ENCODE results near the gene TMEM184B. TPM values are rescaled to one million over a fixed set of nuclear protein-coding genes. Genes with fewer than 3 reads are reported as not detected.
A peak's percentile ranks its signal among the peaks of the same experiment; 100 is the strongest.

The TMEM184B gene
- total RNA-seq, 2 donors from 2014 or later = 76.0 to 137 TPM

DNA sequence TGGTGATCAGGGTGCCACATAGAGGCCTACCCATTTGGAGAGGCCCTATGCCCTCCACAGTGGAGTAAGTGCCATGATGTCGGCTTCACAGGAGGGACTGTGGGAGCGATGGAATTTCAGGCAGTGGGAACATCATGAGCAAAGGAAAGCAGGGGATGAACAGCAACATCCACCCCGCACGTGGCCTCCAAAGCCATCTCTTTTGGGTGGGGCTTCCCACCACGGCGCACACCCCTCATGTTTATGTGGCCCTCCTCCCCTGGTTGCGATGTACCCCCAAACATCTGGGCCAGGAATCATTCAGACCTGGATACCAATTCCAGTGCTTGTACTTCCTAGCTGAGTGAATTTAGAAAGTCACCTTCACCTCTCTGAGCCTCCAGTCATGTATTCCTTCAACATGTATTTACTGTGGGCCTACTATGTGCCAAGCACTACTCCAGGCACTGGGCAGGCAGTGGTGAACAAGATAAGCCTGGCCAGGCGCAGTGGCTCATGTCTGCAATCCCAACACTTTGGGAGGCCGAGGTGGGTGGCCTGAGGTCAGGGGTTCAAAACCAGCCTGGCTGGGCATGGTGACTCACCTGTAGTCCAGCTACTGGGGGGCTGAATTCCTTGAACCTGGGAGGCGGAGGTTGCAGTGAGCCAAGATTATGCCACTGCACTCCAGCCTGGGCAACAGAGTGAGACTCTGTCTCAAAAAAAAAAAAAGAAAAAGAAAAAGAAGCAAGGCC lies 72.8 kb downstream of the TMEM184B start:
- no peaks in the 10 kb centered on the region for H3K36me3 ChIP-seq
- no peak for DNase-seq (ENCODE audit: low spot score)
- no peaks in the 10 kb centered on the region for H3K4me1 ChIP-seq (replicated peaks)
- 83% methylated on average over 10 of the region's 10 CpGs for WGBS
- no peaks in the 10 kb centered on the region for H3K27me3 ChIP-seq (replicated peaks; ENCODE audit: insufficient read depth)
- H3K9me3 ChIP-seq = no peaks in the 10 kb centered on the region
- TF ChIP-seq POLR2AphosphoS5 (IDR thresholded peaks at IDR 0.05) (no peak), POLR2A (IDR thresholded peaks at IDR 0.05) (no peak)
- TF ChIP-seq, protein P1, sequence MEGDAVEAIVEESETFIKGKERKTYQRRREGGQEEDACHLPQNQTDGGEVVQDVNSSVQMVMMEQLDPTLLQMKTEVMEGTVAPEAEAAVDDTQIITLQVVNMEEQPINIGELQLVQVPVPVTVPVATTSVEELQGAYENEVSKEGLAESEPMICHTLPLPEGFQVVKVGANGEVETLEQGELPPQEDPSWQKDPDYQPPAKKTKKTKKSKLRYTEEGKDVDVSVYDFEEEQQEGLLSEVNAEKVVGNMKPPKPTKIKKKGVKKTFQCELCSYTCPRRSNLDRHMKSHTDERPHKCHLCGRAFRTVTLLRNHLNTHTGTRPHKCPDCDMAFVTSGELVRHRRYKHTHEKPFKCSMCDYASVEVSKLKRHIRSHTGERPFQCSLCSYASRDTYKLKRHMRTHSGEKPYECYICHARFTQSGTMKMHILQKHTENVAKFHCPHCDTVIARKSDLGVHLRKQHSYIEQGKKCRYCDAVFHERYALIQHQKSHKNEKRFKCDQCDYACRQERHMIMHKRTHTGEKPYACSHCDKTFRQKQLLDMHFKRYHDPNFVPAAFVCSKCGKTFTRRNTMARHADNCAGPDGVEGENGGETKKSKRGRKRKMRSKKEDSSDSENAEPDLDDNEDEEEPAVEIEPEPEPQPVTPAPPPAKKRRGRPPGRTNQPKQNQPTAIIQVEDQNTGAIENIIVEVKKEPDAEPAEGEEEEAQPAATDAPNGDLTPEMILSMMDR (IDR thresholded peaks at IDR 0.05) = no peak
- intact Hi-C loops (cut with DNase I) = loop anchor here (5.0 kb wide), 2 partner anchors 72 to 117 kb away; partner anchors contain the start of genes CSNK1E and TMEM184B
- H3K4me3 ChIP-seq = no peak overlapping the region
- no peak overlapping the region for H3K27ac ChIP-seq

DNA sequence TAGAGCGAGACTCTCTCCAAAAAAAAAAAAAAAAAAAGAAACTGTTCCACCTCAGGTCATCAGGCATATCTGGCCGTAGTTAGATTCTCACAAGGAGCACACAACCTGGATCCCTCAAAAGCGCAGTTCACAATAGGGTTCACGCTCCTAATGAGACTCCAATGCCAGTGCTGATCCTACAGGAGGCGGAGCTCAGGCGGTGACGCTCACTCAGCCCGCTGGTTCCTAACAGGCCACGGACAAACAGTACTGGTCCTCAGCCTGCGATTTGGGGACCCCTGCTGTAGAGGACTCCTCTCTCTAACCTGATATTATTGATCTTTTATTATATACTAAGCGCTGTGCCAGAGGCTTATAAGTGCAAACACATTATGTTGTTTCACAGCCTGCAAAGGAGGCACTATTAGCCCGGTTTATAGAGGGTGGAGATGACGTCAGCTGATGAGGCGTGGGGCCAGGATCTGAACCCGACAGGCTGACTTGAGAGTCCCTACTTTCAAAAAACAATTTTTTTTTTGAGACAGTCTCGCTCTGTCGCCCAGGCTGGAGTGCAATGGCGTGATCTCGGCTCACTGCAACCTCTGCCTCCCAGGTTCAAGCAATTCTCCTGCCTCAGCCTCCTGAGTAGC lies 75.9 kb downstream of the TMEM184B start:
- WGBS = 45% methylated on average over 19 of the region's 19 CpGs
- no peaks in the 10 kb centered on the region for H3K4me1 ChIP-seq (replicated peaks)
- H3K27me3 ChIP-seq (replicated peaks; ENCODE audit: insufficient read depth) = no peaks in the 10 kb centered on the region
- no peak overlapping the region for H3K4me3 ChIP-seq
- peak overlapping the region; percentile 15 for H3K27ac ChIP-seq
- intact Hi-C loops (cut with DNase I) = no loop called here
- TF ChIP-seq, protein P1 (IDR thresholded peaks at IDR 0.05) = no peak
- TF ChIP-seq POLR2AphosphoS5 (IDR thresholded peaks at IDR 0.05) (peak; percentile 39), POLR2A (IDR thresholded peaks at IDR 0.05) (no peak)
- H3K9me3 ChIP-seq = no peaks in the 10 kb centered on the region
- peak; percentile 42 for DNase-seq (ENCODE audit: low spot score)
- no peaks in the 10 kb centered on the region for H3K36me3 ChIP-seq

DNA sequence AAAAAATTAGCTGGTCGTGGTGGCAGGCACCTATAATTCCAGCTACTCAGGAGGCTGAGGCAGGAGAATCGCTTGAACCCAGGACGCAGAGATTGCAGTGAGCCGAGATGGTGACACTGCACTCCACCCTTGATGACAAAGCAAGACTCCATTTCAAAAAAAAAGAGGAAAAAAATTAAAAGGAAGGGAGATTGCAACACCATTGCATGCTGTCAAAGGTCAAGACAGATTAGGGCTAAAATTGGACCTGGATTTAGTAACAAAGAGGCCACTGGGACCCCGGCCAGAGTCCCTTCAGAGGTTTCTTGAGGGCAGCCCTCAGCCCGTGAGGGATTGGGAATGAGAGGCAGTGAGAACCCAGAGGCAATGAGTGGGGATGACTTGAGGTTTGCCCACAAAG lies 79.2 kb downstream of the TMEM184B start:
- H3K9me3 ChIP-seq = no peaks in the 10 kb centered on the region
- WGBS = 72% methylated on average over 6 of the region's 6 CpGs
- H3K27ac ChIP-seq = no peak overlapping the region
- H3K4me1 ChIP-seq (replicated peaks) = no peaks in the 10 kb centered on the region
- TF ChIP-seq, protein P1 (IDR thresholded peaks at IDR 0.05) = no peak
- TF ChIP-seq POLR2AphosphoS5 (IDR thresholded peaks at IDR 0.05) (no peak), POLR2A (IDR thresholded peaks at IDR 0.05) (no peak)
- no peak for DNase-seq (ENCODE audit: low spot score)
- no peak overlapping the region for H3K4me3 ChIP-seq
- no peaks in the 10 kb centered on the region for H3K27me3 ChIP-seq (replicated peaks; ENCODE audit: insufficient read depth)
- intact Hi-C loops (cut with DNase I) = no loop called here
- H3K36me3 ChIP-seq = no peaks in the 10 kb centered on the region

DNA sequence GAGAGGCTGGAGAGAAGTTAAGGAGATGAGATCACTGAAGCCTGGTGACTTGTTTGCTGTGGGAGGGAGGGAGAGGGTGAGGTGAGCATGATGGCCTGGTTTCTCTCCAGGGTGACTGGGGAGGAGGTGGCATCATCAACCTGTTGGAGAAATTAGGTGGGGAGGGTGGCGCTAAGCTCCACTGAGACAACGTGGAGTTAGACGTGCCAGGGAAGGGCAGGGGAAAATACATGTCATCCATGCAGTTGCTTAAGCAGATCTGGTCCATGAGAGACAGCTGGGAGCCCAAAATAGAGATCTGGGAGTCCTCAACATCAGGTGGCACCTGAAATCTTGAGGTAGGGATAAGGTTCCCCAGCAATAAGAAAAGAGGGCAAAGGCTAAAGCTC lies 80.3 kb downstream of the TMEM184B start:
- Histone ChIP-seq H3K27me3 (replicated peaks; ENCODE audit: insufficient read depth) (no peaks in the 10 kb centered on the region), H3K4me3 (no peak overlapping the region), H3K27ac (no peak overlapping the region), H3K9me3 (no peaks in the 10 kb centered on the region), H3K4me1 (replicated peaks) (no peaks in the 10 kb centered on the region), H3K36me3 (no peaks in the 10 kb centered on the region)
- intact Hi-C loops (cut with DNase I) = no loop called here
- no peak for DNase-seq (ENCODE audit: low spot score)
- no peak for TF ChIP-seq POLR2A (IDR thresholded peaks at IDR 0.05)
- no peak for TF ChIP-seq POLR2AphosphoS5 (IDR thresholded peaks at IDR 0.05)
- TF ChIP-seq, protein P1 (IDR thresholded peaks at IDR 0.05) = no peak
- WGBS = 82% methylated on average over 3 of the region's 3 CpGs

Measured in prostate gland (tissue), 2 donors.